Upper lobe of left lung (tissue), 4 donors: Measurements from ENCODE around the gene RTN4.

ENCODE experiments used
- CTCF ChIP-seq, 6 experiments: fragments of 450-650 bp in 4 of 6; fragments of 200-600 bp in 2 of 6; sonication (generic) in 2 of 6; IDR thresholded peaks; one replicate each; pipeline ENCODE4 v1.5.1; 2016 to 2019; ENCODE audit warnings: antibody characterized with exemption in 6 of 6
- POLR2AphosphoS5 ChIP-seq, 2 donors: sonication (generic); formaldehyde crosslinking; IDR thresholded peaks; one replicate each; pipeline ENCODE4 v1.5.1; 2017; ENCODE audit warnings: antibody characterized with exemption in 2 of 2

GRCh38 chr2:54954158-54954557, 96.1 kb downstream of the RTN4 start:
- TF ChIP-seq CTCF (IDR thresholded peaks at IDR 0.05) = no peak
- no peak for TF ChIP-seq POLR2AphosphoS5 (IDR thresholded peaks at IDR 0.05)
